T follicular helper cell (primary cell): Measurements from ENCODE around the gene MACC1.
"Not testable (repeated sequence)": the region's sequence is repeated elsewhere in the genome, so short reads cannot be mapped to it uniquely, and the experiment has no call there.

Source experiments
- DNase-seq: peaks from one replicate; pipeline ENCODE4 v3.0.0-alpha.2; 2020; ENCODE audit warnings: low read depth

The MACC1 gene

DNA sequence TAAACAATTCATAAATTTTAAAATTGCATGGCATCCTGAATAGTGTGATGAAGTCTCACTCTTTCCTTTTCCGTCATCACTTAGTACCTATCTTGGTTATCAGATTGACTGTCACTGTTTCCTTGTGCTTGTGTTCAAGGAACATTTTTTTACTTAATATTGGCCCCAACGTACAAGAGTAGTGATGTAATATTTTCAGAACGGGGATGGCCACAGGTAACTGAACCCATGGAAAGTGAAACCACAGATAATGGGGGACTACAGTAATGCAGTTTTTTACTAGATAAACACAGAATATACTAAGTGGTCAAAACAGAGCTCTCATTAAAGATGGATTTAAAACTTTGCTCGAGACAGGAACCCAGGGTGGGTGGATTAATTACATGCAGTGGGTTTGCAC lies 85.4 kb downstream of the MACC1 start:
- no peak for DNase-seq

DNA sequence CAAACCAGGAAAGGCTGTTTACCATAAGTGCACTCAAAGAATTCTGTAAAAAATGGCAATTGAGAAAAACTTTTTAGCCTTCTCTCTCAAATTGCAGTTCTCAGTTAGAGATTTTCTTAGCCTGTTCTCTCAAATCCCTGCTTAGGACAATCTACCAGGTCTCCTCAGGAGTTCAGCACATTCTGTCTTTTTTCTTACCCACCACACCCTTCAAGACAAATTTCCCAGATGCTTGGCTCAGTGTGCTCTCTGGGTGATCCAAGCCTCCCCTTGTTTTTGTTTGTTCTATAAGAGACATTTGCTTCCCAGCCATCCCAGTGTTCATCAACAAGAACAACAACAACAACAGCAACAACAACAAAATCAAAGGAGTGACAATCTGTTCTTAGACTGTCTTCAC lies 87.3 kb downstream of the MACC1 start:
- no peak for DNase-seq

DNA sequence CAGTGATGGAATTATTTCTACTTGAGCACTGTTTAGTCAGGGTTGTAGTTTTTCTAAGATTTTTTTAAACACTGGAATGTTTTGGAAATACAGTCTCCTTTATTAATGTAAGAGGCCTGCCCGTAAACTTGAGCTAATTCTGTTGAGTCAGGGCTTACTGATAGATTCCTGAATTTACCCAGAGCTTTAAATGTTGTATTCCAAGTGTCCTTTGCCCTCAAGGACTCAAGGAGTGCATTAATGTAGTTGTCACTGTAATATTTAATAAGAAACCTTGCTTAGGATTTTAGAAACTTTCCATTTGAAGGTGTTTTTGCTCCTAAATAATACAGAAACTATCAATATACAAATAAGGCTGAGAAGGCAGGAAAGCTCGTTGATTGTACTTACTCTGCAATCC lies 89.2 kb downstream of the MACC1 start:
- DNase-seq: no peak

DNA sequence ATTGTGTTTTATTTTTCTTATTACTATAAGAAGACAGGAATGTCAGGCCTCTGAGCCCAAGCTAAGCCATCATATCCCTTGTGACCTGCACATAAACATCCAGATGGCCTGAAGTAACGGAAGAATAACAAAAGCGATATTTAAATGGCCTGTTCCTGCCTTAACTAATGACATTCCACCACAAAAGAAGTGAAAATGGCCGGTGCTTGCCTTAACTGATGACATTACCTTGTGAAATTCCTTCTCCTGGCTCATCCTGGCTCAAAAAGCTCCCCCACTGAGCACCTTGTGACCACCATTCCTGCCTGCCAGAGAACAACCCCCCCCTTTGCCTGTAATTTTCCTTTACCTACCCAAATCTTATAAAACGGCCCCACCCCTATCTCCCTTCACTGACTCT lies 91.1 kb downstream of the MACC1 start:
- DNase-seq: not testable (repeated sequence)

DNA sequence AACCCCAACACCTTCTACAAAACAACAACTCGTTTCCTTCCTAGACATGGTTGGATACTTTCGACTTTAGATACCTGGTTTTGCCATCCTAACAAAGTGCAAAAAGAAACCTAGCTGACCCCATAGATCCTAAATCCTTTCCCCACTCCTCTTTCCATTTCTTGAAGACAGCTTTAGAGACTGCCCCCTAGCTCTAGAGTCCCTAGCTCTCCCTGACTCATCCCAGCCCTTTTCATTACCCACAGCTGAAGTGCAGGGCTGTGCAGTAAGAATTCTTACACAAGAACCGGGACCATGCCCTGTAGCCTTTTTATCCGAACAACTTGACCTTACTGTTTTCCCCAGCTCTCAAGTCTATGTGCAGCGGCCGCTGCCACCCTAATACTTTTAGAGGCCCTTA lies 93.1 kb downstream of the MACC1 start:
- DNase-seq: not testable (repeated sequence)

DNA sequence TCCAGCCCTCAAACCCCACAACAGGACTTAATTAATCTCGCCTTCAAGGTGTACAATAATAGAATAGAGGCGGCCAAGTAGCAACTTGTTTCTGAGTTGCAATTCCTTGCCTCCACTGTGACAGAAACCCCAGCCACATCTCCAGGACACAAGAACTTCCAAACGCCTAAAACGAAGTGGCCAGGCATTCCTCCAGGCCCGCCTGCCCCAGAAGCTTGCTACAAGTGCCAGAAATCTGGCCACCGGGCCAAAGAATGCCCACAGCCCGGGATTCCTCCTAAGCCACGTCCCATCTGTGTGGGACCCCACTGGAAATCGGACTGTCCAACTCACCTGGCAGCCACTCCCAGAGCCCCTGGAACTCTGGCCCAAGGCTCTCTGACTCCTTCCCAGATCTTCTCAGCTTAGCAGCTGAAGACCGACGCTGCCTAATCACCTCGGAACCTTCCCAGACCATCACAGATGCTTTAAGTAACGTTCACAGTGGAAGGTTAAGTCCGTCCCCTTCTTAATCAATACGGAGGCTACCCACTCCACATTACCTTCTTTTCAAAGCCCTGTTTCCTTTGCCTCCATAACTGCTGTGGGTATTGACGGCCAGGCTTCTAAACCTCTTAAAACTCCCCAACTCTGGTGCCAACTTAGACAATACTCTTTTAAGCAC lies 94.4 kb downstream of the MACC1 start:
- not testable (repeated sequence) for DNase-seq

DNA sequence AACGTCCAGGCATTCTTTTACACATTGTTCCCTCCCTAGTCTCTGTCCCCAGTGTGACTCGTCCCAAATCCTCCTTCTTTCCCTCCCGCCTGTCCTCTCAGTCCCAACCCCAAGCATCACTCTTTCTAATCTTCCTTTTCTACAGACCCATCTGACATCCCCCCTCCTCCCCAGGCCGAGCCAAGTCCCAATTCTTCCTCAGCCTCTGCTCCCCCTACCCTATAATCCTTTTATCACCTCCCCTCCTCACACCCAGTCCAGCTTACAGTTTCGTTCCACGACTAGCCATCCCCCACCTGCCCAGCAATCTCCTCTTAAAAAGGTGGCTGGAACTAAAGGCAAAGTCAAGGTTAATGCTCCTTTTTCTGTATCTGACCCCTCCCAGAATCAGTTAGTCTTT lies 95.1 kb downstream of the MACC1 start:
- no peak for DNase-seq

DNA sequence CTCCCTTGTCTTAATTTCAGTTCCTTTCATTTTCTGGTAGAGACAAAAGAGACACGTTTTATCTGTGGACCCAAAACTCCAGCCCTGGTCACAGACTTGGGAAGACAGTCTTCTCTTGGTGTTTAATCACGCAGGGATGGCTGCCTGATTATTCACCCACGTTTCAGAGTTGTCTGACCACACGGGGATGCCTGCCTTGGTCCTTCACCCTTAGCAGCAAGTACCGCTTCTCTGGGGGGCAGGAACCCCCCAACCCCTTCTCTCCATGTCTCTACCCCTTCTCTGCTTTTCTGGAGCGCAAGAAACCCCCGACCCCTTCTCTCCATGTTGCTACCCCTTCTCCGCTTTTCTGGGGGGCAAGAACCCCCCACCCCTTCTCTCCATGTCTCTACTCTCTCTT lies 95.8 kb downstream of the MACC1 start:
- no peak for DNase-seq

DNA sequence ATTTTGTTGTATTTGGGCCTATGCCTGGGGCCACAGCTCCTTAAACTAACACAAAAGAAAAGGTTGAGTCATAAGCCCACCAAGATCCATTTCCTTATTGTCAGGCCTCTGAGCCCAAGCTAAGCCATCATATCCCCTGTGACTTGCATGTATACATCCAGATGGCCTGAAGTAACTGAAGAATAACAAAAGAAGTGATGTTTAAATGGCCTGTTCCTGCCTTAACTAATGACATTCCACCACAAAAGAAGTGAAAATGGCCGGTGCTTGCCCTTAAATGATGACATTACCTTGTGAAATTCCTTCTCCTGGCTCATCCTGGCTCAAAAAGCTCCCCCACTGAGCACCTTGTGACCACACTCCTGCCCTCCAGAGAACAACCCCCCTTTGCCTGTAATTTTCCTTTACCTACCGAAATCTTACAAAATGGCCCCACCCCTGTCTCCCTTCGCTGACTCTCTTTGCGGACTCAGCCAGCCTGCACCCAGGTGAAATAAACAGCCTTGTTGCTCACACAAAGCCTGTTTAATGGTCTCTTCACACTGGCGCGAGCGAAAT lies 96.5 kb downstream of the MACC1 start:
- DNase-seq: not testable (repeated sequence)

DNA sequence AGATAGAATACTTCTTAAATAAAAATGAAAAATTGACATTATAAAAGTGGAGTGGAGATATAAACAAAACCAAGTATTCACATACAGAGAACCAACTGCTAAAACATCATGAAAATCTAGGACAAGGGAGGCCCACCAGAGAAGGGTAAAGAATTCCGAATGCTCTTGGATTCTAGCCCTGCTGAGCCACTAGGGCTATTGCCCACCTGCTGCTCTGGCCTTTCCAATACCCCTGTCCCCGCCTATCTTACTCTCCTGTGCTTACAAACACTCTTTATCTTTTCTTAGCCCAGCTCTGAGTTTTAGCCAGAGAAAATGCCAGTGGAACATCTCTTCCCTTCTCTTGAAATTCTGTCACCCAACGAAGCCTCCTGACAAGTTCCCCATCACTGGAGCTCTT lies 100.3 kb downstream of the MACC1 start:
- no peak for DNase-seq

DNA sequence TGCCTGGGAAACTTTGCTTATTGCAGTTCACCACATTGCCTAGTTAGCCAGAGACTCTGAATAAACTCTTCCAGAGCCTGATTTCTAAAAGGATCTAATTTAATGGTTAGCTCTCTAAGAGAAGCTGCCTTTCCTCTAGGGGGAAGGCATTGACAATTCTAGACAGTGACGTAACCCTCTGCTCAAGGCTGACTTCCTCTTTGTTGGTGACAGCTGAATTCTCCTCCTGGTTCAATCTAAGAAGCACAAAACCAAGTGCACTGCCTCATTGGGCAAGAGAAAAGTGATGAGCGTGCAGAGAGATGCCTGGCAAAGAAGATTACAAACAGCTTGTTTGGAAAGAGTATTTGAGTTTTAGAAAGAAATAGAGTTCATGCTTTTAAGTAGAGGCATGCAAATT lies 102.7 kb downstream of the MACC1 start:
- DNase-seq: no peak

DNA sequence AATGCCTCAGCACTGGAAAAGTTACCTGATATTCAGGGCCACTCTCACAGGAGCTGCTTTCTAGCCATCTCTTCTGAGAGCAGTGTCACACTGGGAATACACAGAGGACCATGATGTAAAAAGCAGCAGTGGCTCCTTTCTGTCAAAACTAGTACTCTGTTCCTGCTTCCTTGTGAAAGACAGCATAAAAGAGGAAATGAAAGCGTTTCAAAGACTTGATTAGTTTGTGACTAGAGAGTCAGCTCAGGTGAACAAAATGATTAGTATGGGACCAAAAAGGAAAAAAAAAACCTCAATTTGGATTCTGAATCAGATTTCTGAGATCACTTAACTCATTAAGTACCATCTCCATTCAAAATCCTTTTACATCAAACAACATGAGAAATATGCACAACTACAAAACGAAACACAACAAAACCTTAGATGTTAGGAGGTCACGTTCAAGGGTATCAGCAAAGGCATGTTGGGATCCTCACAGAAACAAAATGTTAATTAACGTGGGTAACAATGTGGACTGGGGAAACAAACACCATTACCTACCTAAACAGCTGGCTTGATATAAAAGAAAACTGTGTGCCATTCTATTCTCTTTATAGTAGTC lies 103.7 kb downstream of the MACC1 start:
- no peak for DNase-seq

DNA sequence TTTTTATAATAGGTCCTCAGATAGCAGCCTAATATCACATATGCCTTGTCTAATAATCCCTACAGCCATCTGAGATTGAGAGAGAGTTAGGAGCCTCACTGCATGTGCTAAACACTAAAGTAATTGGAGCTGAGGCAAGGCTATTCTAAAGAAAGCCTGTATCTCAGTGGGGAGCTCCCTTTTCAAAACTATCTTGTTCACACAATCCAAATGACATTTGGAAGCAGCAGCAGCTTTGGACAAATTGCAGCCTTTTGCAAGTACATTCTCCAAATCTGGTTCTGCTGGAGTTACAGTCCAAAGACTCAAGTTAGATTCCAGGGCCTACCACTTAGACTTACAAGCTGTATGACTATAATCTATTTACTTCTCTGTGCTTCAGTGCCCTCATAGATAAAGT lies 104.5 kb downstream of the MACC1 start:
- DNase-seq: no peak

DNA sequence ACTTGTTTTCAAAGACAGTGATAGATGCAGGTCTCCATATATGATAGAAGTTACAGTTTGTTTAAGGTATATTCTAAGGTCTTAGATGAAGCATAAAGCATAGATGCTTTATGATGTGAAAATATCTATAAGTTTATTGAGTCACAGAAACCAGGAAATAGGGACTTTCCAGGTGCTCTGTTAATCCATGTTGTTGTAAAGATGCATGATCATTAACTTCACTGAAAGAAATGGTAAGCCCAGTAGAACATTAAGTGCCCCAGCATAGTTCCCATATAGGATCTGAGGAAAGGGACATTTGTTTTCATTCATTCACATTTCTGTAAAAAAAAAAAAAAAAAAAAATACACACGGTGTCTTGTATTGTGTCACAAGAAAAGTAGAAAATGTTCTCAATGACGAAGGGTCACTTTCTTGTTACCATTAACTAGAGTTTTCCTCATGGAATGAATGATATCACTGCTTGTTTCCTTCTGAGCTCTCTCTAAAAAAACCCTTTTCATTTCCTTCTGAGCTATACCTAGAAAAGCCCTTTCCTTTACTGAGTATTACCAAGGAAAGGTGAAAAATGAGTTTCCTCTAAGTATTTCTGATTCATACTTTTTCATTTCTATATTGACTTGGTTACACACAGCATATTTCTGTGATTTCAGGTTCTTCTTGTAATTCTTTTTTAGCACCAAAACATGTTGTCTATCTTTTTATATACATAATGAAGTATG lies 105.2 kb downstream of the MACC1 start:
- DNase-seq: no peak

DNA sequence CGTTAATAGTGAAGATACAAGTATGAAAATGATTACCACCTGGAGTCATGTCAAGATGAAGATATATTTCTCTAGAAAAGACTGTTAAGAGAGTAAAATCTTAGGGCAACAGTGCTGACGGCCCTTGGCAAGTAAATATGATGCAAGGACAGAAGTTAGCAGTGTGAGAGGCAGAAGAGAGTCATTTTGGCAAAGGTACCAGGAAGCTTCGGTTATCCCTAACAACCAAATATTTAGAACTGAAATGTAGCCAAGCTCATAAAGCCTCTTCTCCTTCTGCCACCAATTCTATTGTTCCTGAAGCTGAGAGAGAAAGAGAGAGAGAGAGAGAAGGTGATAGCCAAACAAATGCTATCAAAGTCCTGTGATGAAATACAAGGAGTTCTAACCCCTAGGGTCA lies 109.6 kb downstream of the MACC1 start:
- DNase-seq: no peak

DNA sequence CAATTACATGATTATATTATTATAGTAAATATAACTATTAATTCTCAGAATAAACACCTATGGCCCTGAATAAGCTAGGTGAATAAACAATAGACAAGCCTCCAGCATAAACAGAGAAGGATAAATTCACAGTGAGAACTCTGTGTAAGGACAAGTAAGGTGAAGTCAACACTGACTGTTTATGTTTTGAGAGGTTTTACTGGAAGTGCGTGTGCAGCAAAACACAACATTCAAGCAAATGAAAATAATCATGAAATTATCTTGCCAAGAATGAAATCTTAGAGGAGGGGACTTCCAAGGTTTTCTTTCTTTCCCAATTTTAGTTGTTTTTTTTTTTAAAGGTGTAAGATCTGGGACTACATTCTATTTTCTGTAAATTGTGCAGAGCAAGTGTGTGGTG lies 112.5 kb downstream of the MACC1 start:
- no peak for DNase-seq

DNA sequence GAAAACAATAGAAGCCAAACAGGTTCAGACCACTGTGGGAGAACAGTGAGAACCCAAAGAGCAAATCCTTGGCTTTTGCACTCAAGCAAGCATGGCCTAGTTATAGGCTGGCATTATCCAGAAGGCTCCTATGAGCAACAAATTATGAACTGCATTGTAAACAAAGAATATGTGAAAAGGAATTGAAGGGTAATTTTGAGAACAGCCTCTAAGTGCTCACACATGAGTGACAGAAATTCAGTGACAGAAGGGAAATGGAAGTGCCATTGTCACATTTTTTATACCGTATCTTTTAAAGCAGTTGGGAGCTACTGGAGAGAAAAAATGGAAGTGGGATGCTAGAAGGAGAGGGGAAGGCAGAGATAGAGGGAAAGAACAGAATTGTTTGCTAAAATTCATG lies 114.2 kb downstream of the MACC1 start:
- DNase-seq: no peak

DNA sequence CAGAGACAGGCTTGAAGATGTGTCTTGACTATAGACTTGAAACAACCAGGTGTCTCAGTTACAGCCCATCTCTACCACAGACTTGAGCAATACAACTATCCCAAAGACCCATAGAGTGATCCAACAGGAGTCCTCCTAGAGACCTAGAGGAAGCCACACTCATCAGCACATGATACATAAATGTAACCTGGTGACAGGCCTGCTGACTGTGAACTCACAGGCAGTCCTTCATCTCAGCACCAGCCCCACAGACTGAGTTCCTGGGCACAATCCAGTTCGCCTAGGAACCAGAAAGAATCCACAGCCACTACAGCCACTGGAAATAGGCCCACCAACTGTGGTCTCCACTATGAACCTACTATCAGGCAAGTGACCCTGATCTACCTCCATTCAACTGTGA lies 121.3 kb downstream of the MACC1 start:
- DNase-seq: no peak

DNA sequence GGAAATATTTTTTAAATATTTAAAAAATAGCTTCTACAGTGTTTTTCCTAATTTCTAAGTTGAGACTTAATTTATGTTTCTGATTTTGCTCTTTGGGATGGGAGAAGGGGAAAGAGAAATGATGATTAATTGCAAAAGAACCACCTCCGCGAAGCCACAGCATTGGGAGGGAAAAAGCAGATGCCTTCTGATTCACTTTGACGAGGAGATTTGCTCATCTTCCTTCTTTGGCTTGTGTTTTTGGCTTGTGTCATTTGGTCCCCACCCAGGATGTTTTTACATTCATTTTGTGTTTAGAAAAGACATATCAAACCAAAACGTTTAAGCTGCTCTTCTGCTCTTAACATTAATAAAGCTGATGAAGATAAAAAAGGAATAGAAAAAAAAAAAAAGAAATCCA lies 121.7 kb downstream of the MACC1 start:
- DNase-seq: no peak

DNA sequence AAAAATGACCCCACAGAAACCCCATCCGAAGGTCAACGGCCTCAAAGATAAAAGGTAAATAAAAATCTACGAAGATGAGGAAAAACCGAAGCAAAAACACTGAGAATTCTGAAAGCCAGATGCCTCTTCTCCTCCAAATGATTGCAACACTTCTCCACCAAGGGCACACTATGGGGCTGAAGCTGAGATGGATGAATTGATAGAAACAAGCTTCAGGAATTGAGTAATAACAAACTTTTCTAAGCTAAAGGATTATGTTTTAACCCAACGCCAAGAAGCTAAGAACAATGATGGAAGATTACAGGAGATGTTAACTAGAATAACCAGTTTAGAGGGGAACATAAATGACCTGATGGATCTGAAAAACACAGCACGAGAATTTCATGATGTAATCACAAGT lies 127.8 kb downstream of the MACC1 start:
- DNase-seq: no peak

DNA sequence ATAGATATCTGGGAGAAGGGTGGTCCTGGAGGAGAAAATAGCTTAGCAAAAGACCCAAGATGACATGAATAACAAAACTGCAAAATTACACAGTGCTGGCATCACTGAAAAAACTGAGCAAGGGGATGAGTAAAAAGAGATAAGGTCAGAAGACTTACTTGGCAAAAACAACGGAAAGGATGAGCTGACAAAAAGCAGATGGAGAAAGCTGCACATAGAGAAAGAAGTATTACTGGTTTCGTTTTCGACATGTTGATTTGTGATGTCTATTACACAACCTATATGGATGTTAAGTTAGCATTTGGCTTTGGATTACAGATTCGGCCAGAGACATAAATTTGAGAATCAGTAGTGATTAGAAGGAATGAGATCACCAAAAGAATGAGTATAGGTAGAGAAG lies 132.1 kb downstream of the MACC1 start:
- no peak for DNase-seq
